Activated CD4-positive, alpha-beta T cell treated with anti-CD3 and anti-CD28 coated beads, Interleukin-2, Interleukin-4, amounts not matched to agents 100 ng/mL and 50 ng/mL, durations not matched to agents 16 hours and 8 hours (primary cell): Measurements from ENCODE around the gene NELL2.
"Not testable (repeated sequence)": the region's sequence is repeated elsewhere in the genome, so short reads cannot be mapped to it uniquely, and the experiment has no call there.

ENCODE experiments used
- DNase-seq: peaks from one replicate; pipeline ENCODE4 v3.0.0-alpha.2; 2020; ENCODE audit warnings: low spot score

The NELL2 gene

GRCh38 chr12:44778863-44779262 is 97.3 kb downstream of the NELL2 start:
- DNase-seq: no peak

DNA sequence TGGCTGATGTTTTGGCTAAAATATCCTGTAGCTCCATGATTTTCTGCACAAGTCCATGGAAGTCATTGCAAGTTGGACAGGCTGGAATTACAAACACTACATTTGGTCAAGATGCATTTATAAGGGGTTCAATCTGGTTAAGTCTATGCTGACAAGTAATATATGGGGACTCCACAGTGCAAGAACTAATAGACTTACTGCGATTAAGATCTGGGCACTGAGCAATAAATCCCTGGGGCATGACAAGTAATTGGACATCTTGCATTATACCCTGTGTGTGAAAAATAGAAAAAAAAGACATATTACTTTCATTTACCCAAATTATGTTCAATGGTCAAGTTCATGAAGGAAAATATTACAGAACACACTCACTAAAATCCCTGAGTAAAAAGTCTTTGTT is 99.1 kb downstream of the NELL2 start:
- DNase-seq: no peak

GRCh38 chr12:44775901-44776300 is 100.2 kb downstream of the NELL2 start:
- DNase-seq: no peak

DNA sequence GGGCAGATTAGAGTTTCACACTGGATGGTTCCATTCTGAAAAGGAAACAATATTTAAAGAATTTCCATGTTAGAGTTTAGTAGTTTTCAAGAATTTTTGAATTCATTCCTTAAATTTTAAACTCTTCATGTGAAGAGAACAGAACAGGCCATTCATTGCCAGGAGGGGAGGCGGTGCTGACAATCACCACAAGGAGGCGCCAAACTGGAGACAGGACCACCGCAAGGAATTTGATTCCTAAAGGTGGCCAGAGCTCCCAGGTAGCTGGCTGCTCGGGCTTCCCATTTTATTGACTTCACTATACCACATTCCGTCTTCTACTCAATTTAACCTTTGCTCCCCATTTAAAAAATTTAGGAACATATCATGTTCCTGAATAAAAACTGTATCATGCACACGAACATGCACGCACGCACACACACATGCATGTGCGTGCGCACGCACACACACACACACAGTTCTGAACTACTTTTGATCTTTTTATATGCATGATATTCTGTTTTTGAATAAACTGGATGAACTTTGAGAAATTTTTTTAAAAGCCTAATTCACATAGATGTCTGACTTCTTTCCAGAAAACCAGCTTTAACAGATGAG is 101.2 kb downstream of the NELL2 start:
- peak; percentile 49 for DNase-seq

DNA sequence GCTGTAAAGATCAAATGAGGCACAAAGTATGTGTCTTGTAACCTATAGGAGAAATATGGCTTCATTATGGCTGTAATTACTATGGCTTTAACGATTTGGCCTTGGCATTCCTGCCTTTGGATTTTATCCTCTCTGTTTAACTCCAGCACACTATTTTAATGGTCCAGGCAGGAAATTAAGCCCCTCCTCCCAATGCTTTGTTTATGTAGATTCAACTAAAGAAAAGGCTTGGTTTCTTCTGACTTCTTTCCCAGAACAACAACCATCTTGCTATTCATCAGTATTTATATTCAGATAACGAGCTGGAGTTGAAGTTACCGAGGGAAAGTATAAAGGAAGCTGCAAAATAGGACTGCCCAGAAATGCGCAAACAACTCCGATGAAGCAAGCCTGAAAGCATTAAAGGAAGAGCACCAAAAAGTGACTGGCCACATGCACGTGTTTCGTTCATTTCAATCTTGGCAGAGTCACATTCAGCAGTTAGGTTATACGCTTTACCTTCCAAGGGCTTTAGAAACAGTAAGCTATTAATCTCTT is 104.6 kb downstream of the NELL2 start:
- no peak for DNase-seq

GRCh38 chr12:44765796-44766195 is 110.3 kb downstream of the NELL2 start:
- no peak for DNase-seq

GRCh38 chr12:44763021-44763420 is 113.1 kb downstream of the NELL2 start:
- DNase-seq: no peak

- DNase-seq: no peak
Observed at GRCh38 chr12:44759289-44759688, 116.8 kb downstream of the NELL2 start.

DNA sequence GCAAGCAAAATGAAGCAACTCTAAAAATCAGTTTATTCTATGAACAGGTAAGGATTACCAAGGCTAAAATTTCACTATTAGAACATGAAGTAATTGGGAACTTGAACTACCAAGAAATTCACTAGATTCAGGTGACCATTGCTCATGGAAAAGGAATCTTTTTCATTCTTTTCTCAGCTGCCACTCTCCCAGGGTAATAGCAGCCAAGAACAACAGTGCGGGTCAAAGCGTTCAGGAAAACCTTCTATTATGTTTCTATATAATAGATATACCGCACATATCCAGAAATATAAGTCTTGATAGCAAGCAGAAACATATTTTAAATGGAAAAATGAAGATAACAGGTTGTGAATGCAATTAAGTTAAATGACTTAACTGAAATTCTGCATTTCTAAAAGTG is 125.6 kb downstream of the NELL2 start:
- no peak for DNase-seq

- DNase-seq: no peak
Observed at GRCh38 chr12:44749566-44749965, 126.5 kb downstream of the NELL2 start.

- no peak for DNase-seq
Observed at GRCh38 chr12:44748950-44749468, 127.1 kb downstream of the NELL2 start.

- DNase-seq: not testable (repeated sequence)
Observed at GRCh38 chr12:44741292-44741980, 134.7 kb downstream of the NELL2 start.

DNA sequence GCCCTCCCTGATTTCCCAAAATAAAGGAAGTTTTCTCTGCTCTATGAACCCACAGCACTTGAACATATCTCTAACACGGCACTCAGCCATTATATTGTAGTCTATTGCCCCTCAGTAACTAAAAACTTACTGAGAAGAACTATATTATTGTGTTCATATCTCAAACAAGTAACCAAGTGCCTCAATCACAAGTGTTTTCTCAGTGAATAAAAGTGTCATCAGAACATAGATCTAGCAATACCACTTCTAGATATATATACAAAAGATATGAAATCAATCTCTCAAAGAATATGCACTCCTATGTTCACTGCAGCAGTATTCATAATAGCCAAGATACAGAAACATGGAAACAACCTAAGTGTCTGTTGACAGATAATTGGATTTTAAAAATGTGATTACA is 138.1 kb downstream of the NELL2 start:
- no peak for DNase-seq

DNA sequence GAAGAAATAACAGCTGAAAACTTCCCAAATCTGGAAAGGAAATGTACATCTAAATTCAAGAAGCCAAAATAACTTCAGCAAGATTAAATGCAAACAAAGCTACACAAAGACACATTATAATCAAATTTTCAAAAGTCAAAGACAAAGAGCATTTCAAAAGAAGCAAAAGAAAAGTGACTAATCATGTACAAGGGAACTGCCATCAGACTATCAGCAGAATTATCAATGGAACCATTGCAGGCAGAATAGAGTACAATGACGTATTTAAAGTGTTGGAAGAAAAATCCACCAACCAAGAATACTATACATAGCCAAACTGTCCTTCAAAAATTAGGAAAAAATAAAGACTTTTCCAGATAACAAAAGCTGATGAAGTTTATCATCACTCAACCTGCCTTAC is 147.5 kb downstream of the NELL2 start:
- DNase-seq: no peak

DNA sequence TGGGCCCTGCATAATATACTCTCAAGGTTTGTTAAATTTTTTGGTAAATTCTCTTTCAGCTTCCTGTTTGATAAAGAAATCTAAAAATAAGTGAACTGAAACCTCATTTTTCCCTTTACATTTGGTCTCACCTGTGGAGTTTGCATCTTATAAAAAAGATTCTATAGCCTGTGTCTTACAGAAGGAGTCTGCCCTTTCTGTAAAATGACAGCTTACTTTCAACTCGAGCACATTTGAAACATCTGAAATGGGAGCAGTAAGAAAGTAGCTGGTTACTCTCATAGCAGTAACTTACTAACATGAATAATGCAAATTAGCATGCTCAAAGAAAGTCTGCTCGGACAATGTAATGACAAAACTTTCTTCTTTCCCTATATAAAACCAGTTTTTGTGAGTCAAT is 155.8 kb downstream of the NELL2 start:
- DNase-seq: no peak

DNA sequence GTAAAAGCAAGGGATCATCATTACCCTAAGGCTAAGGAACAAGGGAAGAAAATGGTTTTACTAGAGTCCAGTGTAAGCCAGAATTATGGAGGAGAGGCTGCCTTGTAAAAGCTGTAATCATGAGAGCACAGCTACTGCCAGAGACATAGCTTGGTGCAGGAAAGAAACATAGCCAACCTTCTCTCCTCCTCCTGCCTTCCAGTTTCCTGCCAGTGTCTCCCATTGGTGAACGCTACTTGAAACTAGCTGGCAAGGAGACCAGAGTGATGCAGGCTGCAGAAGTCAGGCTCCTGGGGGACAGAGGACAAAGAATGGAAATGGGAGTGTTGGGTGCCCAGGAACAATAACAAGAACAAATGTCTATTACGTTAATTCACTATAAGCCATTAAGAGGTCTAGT is 158.5 kb downstream of the NELL2 start:
- DNase-seq: no peak

DNA sequence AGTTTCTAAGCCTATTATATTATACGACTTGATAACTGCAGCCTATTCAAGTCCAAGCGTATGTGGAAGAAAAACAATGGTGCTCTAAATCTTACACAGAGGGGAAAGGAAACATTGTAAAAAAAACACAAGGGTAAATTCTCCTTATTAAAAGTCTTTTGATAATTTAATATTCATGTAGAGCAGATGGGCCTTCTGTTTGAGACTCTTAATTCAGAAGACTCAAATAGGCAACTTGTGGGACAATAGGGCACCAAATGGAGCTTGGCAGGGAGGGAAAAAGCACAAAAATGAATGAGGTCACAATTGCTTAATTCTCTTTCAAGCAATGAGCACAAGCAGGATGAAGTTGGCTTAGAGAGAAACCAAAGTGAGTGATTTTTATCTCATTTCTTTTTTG is 159.4 kb downstream of the NELL2 start:
- no peak for DNase-seq

DNA sequence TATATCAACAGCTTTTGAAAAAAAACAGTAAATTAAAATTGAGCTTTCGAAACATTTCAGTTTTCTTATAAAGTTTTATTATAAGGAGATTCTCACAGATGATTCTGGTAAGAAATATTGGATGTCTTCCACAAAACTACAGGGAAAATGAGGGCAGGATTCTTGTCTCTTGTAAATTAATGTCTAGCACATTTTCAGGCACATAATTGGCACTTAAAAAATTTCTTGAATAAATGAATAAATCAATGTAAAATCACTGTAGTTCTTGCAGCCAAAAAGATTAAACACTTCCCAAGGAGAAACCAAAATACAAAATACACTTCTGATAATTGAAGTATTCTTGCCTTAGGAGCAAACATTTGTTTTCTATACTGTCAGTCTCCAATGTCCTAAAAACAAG is 164.4 kb downstream of the NELL2 start:
- no peak for DNase-seq

- no peak for DNase-seq
Observed at GRCh38 chr12:44709166-44709565, 166.9 kb downstream of the NELL2 start.

DNA sequence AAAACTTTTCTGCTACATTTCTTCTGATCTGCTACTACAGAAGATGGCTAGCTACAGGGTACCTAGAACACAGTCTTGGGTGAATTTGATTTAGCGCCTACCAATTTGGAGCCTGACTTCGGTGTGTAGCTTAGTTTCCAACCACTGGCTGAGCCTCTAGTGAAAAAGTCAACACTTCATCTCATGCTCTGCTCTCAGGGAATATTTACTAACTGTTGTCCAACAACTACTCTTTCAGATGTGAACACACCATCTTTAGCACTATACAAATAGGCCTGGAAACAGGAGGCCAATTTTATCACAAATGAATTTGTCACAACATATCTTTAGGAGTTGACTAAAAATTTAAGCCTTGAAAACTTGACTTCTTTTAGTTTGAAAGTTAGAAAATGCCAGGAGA is 167.9 kb downstream of the NELL2 start:
- DNase-seq: no peak

DNA sequence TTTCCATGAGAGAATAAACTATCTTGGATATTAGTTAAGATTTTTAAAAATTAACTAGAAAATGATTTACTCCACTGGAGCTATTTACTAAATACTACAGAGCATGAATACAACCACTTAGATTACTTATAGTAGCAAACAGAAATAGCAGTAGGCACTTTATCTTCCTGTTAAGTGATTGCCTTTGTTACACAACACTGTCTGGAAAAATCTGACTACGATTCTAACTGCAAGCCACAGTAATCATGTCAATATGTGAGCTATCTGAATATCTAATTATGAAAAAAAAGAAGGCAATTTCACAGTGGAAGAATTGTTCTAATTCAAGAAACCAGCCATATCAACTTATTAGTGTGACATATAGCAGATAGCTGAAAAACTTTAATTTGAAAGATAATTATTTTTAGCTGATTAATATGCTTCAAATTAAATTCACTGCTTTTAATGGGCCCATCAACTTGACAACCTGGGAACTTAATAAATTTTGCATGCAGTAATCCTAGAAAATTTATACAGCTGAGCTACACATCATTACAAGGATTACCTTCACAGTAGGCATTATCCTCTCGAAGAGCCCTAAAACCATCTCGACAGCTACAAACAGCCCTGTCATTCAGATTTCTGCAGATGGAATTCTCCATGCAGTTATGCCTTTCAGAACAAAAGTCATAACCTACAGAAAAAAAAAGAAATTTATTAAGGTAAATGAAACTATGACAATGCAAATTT is 172.8 kb downstream of the NELL2 start:
- DNase-seq: no peak

DNA sequence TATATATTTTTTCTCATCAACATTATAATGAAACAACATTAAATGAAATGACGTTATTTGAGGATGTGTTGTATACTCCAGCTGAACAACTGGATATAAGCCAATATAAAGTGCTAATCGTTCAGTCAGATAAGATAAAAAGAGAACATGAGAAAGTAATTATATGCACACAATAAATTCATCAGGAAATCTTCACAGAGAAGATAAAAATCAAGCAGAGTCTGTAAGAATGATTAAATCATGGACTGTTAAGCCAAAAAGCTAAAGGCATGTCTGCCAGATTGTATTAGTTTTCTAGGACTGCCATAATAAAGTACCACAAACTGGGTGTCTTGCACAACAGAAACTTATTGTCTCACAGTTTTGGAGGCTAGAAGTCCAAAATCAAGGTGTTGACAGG is 178.6 kb downstream of the NELL2 start:
- no peak for DNase-seq

DNA sequence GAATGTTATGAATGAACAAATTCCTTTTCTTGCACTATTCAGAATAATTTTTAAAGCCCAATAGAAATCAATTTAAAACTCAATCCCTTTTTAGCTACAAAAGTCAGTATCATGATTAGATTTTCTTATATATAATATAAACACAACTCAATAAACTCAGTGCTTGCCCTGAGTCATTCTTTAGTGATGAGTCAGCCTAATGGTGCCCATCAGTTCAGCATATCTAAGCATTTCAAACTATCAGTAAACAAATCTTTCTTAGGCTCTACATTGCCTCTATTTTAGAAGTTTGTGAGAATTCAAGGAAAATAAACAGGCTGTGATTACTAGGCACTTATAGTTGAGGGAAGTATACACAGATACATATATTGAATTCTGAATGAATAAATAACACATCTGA is 179.6 kb downstream of the NELL2 start:
- DNase-seq: no peak
